GM11168 (cell line): ENCODE results near the gene RHOG.

Experiments used
- in situ Hi-C: fragments of 300-500 bp; cut with MboI; formaldehyde crosslinking; loops from one replicate; pipeline ENCODE4 v1.12.0; 2022; ENCODE audit warnings: low sequenced_read_pairs; ENCODE audit not compliant: unreplicated experiment

The RHOG gene

DNA sequence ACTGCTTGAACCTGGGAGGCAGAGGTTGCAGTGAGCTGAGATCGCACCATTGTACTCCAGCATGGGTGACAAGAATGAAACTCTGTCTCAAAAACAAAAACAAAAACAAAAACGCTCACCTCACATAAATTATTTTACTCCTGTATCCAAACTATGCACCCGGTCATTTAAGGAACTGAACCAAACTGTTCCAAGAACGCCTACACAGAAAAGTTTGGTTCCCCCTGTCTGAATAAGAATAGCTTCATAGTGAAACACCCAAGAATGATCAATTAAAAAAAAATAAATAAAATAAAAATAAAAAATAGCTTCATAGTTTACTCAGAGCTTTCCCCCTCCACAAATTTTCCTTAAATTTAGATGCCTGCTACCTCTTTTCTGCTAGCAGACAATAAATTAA lies 57.1 kb downstream of the RHOG start:
- in situ Hi-C loops = no loop called here

DNA sequence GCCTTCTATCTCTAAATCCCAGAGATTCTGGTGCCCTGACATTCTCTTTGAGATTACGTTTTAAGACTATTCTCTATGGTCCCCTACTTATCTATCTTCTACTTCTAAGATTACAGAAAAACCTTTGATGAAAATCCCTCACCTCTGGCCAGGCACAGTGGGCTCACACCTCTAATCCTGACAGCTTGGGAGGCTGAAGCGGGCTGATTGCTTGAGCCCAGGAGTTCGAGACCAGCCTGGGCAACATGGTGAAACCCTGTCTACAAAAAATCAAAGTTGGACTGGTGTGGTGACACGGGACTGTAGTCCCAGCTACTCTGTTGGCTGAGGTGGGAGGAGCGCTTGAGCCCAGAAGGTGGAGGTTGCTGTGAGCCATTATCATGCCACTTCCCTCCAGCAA lies 57.8 kb downstream of the RHOG start:
- in situ Hi-C loops = no loop called here

DNA sequence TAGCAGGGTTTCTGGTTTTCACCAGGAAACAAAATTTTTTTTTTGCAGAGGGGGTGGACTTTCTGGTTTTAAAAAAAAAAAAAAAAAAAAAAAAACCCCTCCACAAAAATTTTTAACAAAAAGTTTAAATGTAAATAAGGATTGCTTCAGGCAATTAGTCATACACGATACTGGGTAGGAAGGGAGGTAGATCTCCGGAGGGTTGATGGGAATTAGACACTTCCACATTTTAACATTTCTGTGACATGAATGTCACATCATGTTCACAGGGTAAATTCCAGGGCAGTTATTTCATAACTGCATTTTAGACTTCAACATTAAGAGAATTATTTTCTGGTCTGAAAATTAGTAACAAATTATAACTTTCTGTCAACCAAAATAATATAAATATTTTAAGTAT lies 59.3 kb downstream of the RHOG start:
- in situ Hi-C loops = no loop called here
